WTC11 (cell line): ENCODE measurements around the gene BAIAP2L1. TPM values are rescaled to one million over a fixed set of nuclear protein-coding genes. Genes with fewer than 3 reads are reported as not detected.

Experiments used
- ATAC-seq: fragments of 200-7000 bp; cut with Tn5 transposase; 2 replicates; pipeline ENCODE4 v1.10.0; 2021; ENCODE audit warnings: mild to moderate bottlenecking, moderate library complexity
- CTCF ChIA-PET: fragments of 300-600 bp; sonication (Branson Sonifier 250); formaldehyde crosslinking; loops from one replicate; lab custom pipeline; 2021; ENCODE audit warnings: antibody characterized with exemption; lab: Charles Lee
- POLR2A ChIA-PET: fragments of 350-600 bp; sonication (Branson Sonifier 250); formaldehyde crosslinking; loops from one replicate; lab custom pipeline; 2021; ENCODE audit warnings: antibody characterized with exemption; lab: Charles Lee
- DNase-seq: peaks from one replicate; pipeline ENCODE4 v3.0.0; 2021; ENCODE audit warnings: low spot score
- H3K27ac Mint-ChIP-seq: 2 replicates; pipeline ENCODE4 v1.8.0; 2021; ENCODE audit warnings: mixed read lengths
- H3K27me3 Mint-ChIP-seq: 2 replicates; pipeline ENCODE4 v1.8.0; 2021; ENCODE audit warnings: low read depth, mild to moderate bottlenecking, moderate library complexity, mixed read lengths
- H3K36me3 Mint-ChIP-seq: 2 replicates; pipeline ENCODE4 v1.8.0; 2021; ENCODE audit warnings: mixed read lengths
- H3K4me1 Mint-ChIP-seq: 2 replicates; pipeline ENCODE4 v1.8.0; 2022; ENCODE audit warnings: mixed read lengths
- H3K4me3 Mint-ChIP-seq: 2 replicates; pipeline ENCODE4 v1.8.0; 2021; ENCODE audit warnings: mild to moderate bottlenecking, moderate library complexity, mixed read lengths
- H3K9me3 Mint-ChIP-seq: 2 replicates; pipeline ENCODE4 v1.8.0; 2021; ENCODE audit warnings: mixed read lengths
- AR ChIP-seq: fragments of 250-450 bp; sonication (Bioruptor Pico); IDR thresholded peaks from 2 replicates; pipeline ENCODE4 v1.9.0; 2021; ENCODE audit warnings: mild to moderate bottlenecking
- ATF3 ChIP-seq: sonication (generic); formaldehyde crosslinking; conservative IDR thresholded peaks from 2 replicates; pipeline ENCODE4 v1.8.1; 2022; ENCODE audit warnings: mild to moderate bottlenecking, missing genetic modification reagents
- CDX4 ChIP-seq: fragments of 250-450 bp; sonication (Bioruptor Pico); IDR thresholded peaks from 2 replicates; pipeline ENCODE4 v1.9.0; 2021; ENCODE audit warnings: moderate library complexity, mild to moderate bottlenecking, inconsistent platforms, borderline replicate concordance
- CTCF ChIP-seq: fragments of 200-600 bp; IDR thresholded peaks from 2 replicates; pipeline ENCODE4 v1.8.0; 2022; ENCODE audit warnings: antibody characterized with exemption
- E2F1 ChIP-seq: sonication (generic); formaldehyde crosslinking; IDR thresholded peaks from 2 replicates; pipeline ENCODE4 v1.8.0; 2022; ENCODE audit warnings: mild to moderate bottlenecking, missing genetic modification reagents
- FOXJ3 ChIP-seq: sonication (generic); formaldehyde crosslinking; IDR thresholded peaks from 2 replicates; pipeline ENCODE4 v1.9.0; 2021; ENCODE audit warnings: missing genetic modification reagents, mild to moderate bottlenecking, borderline replicate concordance
- FOXP4 ChIP-seq: sonication (generic); formaldehyde crosslinking; IDR thresholded peaks from 2 replicates; pipeline ENCODE4 v1.8.0; 2022; ENCODE audit warnings: mild to moderate bottlenecking, missing genetic modification reagents
- MAX ChIP-seq: sonication (generic); formaldehyde crosslinking; IDR thresholded peaks from 2 replicates; pipeline ENCODE4 v1.8.0; 2022; ENCODE audit warnings: mild to moderate bottlenecking, missing genetic modification reagents
- NR2C2 ChIP-seq: sonication (generic); formaldehyde crosslinking; IDR thresholded peaks from 2 replicates; pipeline ENCODE4 v1.8.0; 2022; ENCODE audit warnings: mild to moderate bottlenecking, missing genetic modification reagents
- RORB ChIP-seq: fragments of 250-450 bp; sonication (Bioruptor Pico); IDR thresholded peaks from 2 replicates; pipeline ENCODE4 v1.9.0; 2021; ENCODE audit warnings: mild to moderate bottlenecking
- TP53 ChIP-seq: sonication (generic); formaldehyde crosslinking; IDR thresholded peaks from 2 replicates; pipeline ENCODE4 v1.8.1; 2023; ENCODE audit warnings: mild to moderate bottlenecking, missing genetic modification reagents
- USF1 ChIP-seq: sonication (generic); formaldehyde crosslinking; IDR thresholded peaks from 2 replicates; pipeline ENCODE4 v1.8.0; 2022; ENCODE audit warnings: mild to moderate bottlenecking, missing genetic modification reagents
- ZBTB43 ChIP-seq: sonication (generic); formaldehyde crosslinking; IDR thresholded peaks from 2 replicates; pipeline ENCODE4 v1.8.1; 2023; ENCODE audit warnings: mild to moderate bottlenecking, missing genetic modification reagents
- ZNF281 ChIP-seq: sonication (generic); formaldehyde crosslinking; IDR thresholded peaks from 2 replicates; pipeline ENCODE4 v1.8.0; 2023; ENCODE audit warnings: mild to moderate bottlenecking, missing genetic modification reagents
- ZNF317 ChIP-seq: sonication (generic); formaldehyde crosslinking; IDR thresholded peaks from 2 replicates; pipeline ENCODE4 v1.8.1; 2023; ENCODE audit warnings: low read depth, mild to moderate bottlenecking, moderate library complexity, missing genetic modification reagents, borderline replicate concordance
- total RNA-seq: library from RNA; stranded (reverse); gene quantifications from 3 replicates; pipeline ENCODE4 v1.2.3, GENCODE V29; 2021

The BAIAP2L1 gene
- total RNA-seq, 1 experiment from 2014 or later, result 37.5 TPM

GRCh38 chr7:98354511-98355249 lies 46.2 kb downstream of the BAIAP2L1 start (continued):
- no peak for TF ChIP-seq USF1
- no peak for TF ChIP-seq FOXJ3 (CRISPR knock-in tag)
- no peak for TF ChIP-seq MAX (CRISPR knock-in tag)
- TF ChIP-seq ZBTB43, result no peak

- Mint-ChIP-seq H3K4me1 (peaks cover 10% of the 10 kb centered on the region), H3K9me3 (no peaks in the 10 kb centered on the region)
Measured at GRCh38 chr7:98354052-98354451, 46.8 kb downstream of the BAIAP2L1 start.

More at GRCh38 chr7:98354052-98354451, 46.8 kb downstream of the BAIAP2L1 start:
- Mint-ChIP-seq H3K27me3 (no peaks in the 10 kb centered on the region), H3K4me3 (no peak overlapping the region)
- POLR2A ChIA-PET, result no interaction called here
- TF ChIP-seq CTCF (no peak), E2F1 (no peak), FOXJ3 (CRISPR knock-in tag) (no peak), CDX4 (CRISPR knock-in tag) (no peak), NR2C2 (CRISPR knock-in tag) (no peak), AR (CRISPR knock-in tag) (no peak), ZNF281 (no peak), ZNF317 (CRISPR knock-in tag) (no peak), RORB (no peak), ATF3 (CRISPR knock-in tag) (no peak), TP53 (no peak), FOXP4 (no peak)
- TF ChIP-seq, all 79 proteins: peak for 0
- CTCF ChIA-PET, result no interaction called here
- no peak for DNase-seq
- peak overlapping the region; percentile 83 for H3K27ac Mint-ChIP-seq
- ATAC-seq, result no peak
- peaks cover 28% of the 10 kb centered on the region for H3K36me3 Mint-ChIP-seq
